Measurements from ENCODE around the gene FBLN1.

The FBLN1 gene

DNA sequence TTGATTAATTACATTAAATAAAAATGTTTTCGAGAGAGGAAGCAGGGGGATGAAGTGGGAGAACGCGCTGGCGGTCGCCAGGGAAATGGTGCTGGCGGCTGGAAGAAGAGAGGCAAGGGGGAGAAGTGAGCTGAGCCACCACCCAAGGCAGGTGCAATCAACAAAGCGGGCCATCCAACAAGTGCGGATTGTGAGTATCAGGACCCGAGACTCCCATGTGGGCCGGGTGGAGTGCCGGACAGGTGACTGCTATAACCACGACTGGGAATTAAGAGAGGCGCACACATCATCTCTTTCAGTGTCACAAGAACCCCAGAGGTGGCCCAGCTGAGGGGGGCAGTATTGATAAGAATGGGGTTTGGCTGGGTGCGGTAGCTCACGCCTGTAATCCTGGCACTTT, 127.8 kb downstream of the FBLN1 start:
- Histone ChIP-seq H3K36me3 (replicated peaks; ENCODE audit: low read depth, low read length) (no peaks in the 10 kb centered on the region), H3K27ac (ENCODE audit: low read length) (no peak overlapping the region), H3K4me3 (ENCODE audit: low read length) (no peak overlapping the region), H3K9ac (ENCODE audit: low read length) (no peak overlapping the region), H3K79me2 (ENCODE audit: low read length) (no peaks in the 10 kb centered on the region), H3K4me1 (ENCODE audit: low read length) (no peaks in the 10 kb centered on the region), H2AFZ (ENCODE audit: low read depth, low read length) (no peak overlapping the region), H3K27me3 (ENCODE audit: low read depth, low read length) (peaks cover 9% of the 10 kb centered on the region; the same call in 1 of the 2 replicates), H3K9me3 (ENCODE audit: insufficient read depth, low read length) (no peaks in the 10 kb centered on the region), H4K20me1 (ENCODE audit: insufficient read depth, low read length) (no peaks in the 10 kb centered on the region), H3K4me2 (ENCODE audit: low read length) (no peak overlapping the region)
- no peak for TF ChIP-seq EZH2phosphoT487 (IDR thresholded peaks at IDR 0.05; ENCODE audit: low read depth)
- TF ChIP-seq, protein P1, sequence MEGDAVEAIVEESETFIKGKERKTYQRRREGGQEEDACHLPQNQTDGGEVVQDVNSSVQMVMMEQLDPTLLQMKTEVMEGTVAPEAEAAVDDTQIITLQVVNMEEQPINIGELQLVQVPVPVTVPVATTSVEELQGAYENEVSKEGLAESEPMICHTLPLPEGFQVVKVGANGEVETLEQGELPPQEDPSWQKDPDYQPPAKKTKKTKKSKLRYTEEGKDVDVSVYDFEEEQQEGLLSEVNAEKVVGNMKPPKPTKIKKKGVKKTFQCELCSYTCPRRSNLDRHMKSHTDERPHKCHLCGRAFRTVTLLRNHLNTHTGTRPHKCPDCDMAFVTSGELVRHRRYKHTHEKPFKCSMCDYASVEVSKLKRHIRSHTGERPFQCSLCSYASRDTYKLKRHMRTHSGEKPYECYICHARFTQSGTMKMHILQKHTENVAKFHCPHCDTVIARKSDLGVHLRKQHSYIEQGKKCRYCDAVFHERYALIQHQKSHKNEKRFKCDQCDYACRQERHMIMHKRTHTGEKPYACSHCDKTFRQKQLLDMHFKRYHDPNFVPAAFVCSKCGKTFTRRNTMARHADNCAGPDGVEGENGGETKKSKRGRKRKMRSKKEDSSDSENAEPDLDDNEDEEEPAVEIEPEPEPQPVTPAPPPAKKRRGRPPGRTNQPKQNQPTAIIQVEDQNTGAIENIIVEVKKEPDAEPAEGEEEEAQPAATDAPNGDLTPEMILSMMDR (IDR thresholded peaks at IDR 0.05; ENCODE audit: low read depth, low read length): no peak

GRCh38 chr22:45631140-45631840, 128.6 kb downstream of the FBLN1 start:
- Histone ChIP-seq H3K79me2 (ENCODE audit: low read length) (no peaks in the 10 kb centered on the region), H3K4me2 (ENCODE audit: low read length) (no peak overlapping the region), H3K9me3 (ENCODE audit: insufficient read depth, low read length) (no peaks in the 10 kb centered on the region), H3K4me3 (ENCODE audit: low read length) (no peak overlapping the region), H2AFZ (ENCODE audit: low read depth, low read length) (no peak overlapping the region), H3K9ac (ENCODE audit: low read length) (no peak overlapping the region), H4K20me1 (ENCODE audit: insufficient read depth, low read length) (no peaks in the 10 kb centered on the region), H3K4me1 (ENCODE audit: low read length) (no peaks in the 10 kb centered on the region), H3K27ac (ENCODE audit: low read length) (no peak overlapping the region), H3K36me3 (replicated peaks; ENCODE audit: low read depth, low read length) (no peaks in the 10 kb centered on the region), H3K27me3 (ENCODE audit: low read depth, low read length) (peaks cover 14% of the 10 kb centered on the region)
- TF ChIP-seq, protein P1 (IDR thresholded peaks at IDR 0.05; ENCODE audit: low read depth, low read length): no peak
- no peak for TF ChIP-seq EZH2phosphoT487 (IDR thresholded peaks at IDR 0.05; ENCODE audit: low read depth)

DNA sequence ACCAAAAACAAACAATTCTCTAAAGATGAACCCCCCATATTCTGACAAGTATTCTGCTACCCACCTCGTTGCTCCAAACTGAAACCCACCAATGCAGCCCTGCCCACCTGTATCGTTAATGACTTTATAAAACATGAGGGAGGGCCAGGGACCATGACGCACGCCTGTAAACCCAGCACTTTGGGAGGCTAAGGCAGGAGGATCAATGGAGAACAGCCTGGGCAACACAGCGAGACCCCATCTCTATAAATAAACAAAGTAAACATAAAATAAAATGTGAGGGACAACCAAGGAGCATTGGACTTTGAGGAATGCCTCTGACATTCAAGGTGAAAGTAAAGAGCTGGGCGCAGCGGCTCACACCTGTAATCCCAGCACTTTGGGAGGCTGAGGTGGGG, 129.2 kb downstream of the FBLN1 start:
- Histone ChIP-seq H3K4me3 (ENCODE audit: low read length) (no peak overlapping the region), H3K4me1 (ENCODE audit: low read length) (no peaks in the 10 kb centered on the region), H2AFZ (ENCODE audit: low read depth, low read length) (no peak overlapping the region), H4K20me1 (ENCODE audit: insufficient read depth, low read length) (no peaks in the 10 kb centered on the region), H3K4me2 (ENCODE audit: low read length) (no peak overlapping the region), H3K79me2 (ENCODE audit: low read length) (no peaks in the 10 kb centered on the region), H3K27ac (ENCODE audit: low read length) (no peak overlapping the region), H3K27me3 (ENCODE audit: low read depth, low read length) (peaks cover 18% of the 10 kb centered on the region), H3K9ac (ENCODE audit: low read length) (no peak overlapping the region), H3K9me3 (ENCODE audit: insufficient read depth, low read length) (no peaks in the 10 kb centered on the region), H3K36me3 (replicated peaks; ENCODE audit: low read depth, low read length) (no peaks in the 10 kb centered on the region)
- no peak for TF ChIP-seq EZH2phosphoT487 (IDR thresholded peaks at IDR 0.05; ENCODE audit: low read depth)
- TF ChIP-seq, protein P1 (IDR thresholded peaks at IDR 0.05; ENCODE audit: low read depth, low read length): no peak

DNA sequence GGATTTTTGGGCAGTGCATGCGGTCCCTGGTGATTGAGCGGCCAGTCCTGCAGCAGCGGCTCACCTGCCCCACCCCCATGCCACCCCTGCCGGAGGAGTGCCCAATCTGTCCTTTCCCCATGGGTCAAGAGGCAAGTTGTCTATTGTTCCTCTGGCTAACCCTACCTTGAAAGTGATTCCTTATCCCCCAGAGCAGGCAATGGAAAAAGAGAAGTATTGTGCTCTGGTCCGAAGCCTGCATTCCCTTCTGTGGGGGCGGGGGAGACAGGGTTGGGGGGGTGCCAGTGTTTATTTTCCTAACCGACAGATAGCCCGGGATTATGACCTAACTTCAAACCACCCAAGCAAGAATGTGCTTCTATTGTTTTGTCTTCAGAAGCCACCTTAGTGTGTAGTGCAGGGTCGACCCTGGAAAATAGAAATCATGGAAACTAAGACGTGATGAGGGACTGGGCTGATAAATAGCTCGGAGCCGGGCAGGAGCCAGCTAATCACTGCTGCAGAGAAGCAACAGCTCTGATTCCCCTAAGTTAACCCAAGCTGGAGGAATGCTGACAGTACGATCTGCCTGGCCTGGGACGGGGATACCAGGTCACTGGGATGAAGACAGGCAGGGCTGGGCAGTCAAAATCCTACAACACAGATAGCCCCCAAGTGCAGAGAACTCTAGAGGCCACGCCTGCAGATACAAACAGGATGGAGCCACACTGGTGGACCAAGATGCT, 130.3 kb downstream of the FBLN1 start:
- H3K36me3 ChIP-seq (replicated peaks; ENCODE audit: low read depth, low read length): no peaks in the 10 kb centered on the region
- TF ChIP-seq, protein P1 (IDR thresholded peaks at IDR 0.05; ENCODE audit: low read depth, low read length): no peak
- no peak for TF ChIP-seq EZH2phosphoT487 (IDR thresholded peaks at IDR 0.05; ENCODE audit: low read depth)
- H3K9me3 ChIP-seq (ENCODE audit: insufficient read depth, low read length): no peaks in the 10 kb centered on the region
- H3K9ac ChIP-seq (ENCODE audit: low read length): no peak overlapping the region
- H3K4me1 ChIP-seq (ENCODE audit: low read length): no peaks in the 10 kb centered on the region
- H3K27ac ChIP-seq (ENCODE audit: low read length): no peak overlapping the region
- no peaks in the 10 kb centered on the region for H4K20me1 ChIP-seq (ENCODE audit: insufficient read depth, low read length)
- H3K27me3 ChIP-seq (ENCODE audit: low read depth, low read length): peaks cover 25% of the 10 kb centered on the region
- no peak overlapping the region for H3K4me3 ChIP-seq (ENCODE audit: low read length)
- H2AFZ ChIP-seq (ENCODE audit: low read depth, low read length): no peak overlapping the region
- H3K79me2 ChIP-seq (ENCODE audit: low read length): no peaks in the 10 kb centered on the region
- H3K4me2 ChIP-seq (ENCODE audit: low read length): no peak overlapping the region
